ENCODE results near the gene P2RY6. TPM values are rescaled to one million over a fixed set of nuclear protein-coding genes. Genes with fewer than 3 reads are reported as not detected.
A peak's percentile ranks its signal among the peaks of the same experiment; 100 is the strongest.
"Not testable (repeated sequence)": the region's sequence is repeated elsewhere in the genome, so short reads cannot be mapped to it uniquely, and the experiment has no call there.

The P2RY6 gene
- total RNA-seq, 2 experiments from 2014 or later, result not detected

GRCh38 chr11:73229896-73230875 is 42.0 kb upstream of the P2RY6 start:
- no peaks in the 10 kb centered on the region for H3K9me3 Mint-ChIP-seq
- no peaks in the 10 kb centered on the region for H3K36me3 Mint-ChIP-seq (ENCODE audit: low read depth)
- ATAC-seq (ENCODE audit: poor library complexity) (no peak), DNase-seq (peak in 1 of 14 experiments; percentile 11)
- intact Hi-C loops (cut with DNase I, micrococcal nuclease), result no loop called here
- H3K4me1 Mint-ChIP-seq (ENCODE audit: low read depth), result no peaks in the 10 kb centered on the region
- Histone ChIP-seq H3K4me1 (ENCODE audit: insufficient read depth, low read length) (no peaks in the 10 kb centered on the region), H3K27ac (ENCODE audit: low read depth in 1 of 2, low read length in 2 of 2) (no peak overlapping the region), H3K4me3 (ENCODE audit: low read length) (no peak overlapping the region), H3K9me3 (ENCODE audit: control insufficient read depth in 1 of 2, insufficient read depth in 1 of 2, low read length in 2 of 2) (no peaks in the 10 kb centered on the region), H3K27me3 (ENCODE audit: control insufficient read depth in 1 of 2, insufficient read depth in 2 of 2, low read length in 2 of 2) (peaks cover 0 to 3% of the 10 kb centered on the region in 2 experiments), H3K36me3 (ENCODE audit: insufficient read depth, low read length) (no peaks in the 10 kb centered on the region)
- ChIA-PET CTCF (no interaction called here), POLR2A (no interaction called here)
- no peak overlapping the region for H3K4me3 Mint-ChIP-seq
- H3K27ac Mint-ChIP-seq, result no peak overlapping the region
- TF ChIP-seq, protein P1, sequence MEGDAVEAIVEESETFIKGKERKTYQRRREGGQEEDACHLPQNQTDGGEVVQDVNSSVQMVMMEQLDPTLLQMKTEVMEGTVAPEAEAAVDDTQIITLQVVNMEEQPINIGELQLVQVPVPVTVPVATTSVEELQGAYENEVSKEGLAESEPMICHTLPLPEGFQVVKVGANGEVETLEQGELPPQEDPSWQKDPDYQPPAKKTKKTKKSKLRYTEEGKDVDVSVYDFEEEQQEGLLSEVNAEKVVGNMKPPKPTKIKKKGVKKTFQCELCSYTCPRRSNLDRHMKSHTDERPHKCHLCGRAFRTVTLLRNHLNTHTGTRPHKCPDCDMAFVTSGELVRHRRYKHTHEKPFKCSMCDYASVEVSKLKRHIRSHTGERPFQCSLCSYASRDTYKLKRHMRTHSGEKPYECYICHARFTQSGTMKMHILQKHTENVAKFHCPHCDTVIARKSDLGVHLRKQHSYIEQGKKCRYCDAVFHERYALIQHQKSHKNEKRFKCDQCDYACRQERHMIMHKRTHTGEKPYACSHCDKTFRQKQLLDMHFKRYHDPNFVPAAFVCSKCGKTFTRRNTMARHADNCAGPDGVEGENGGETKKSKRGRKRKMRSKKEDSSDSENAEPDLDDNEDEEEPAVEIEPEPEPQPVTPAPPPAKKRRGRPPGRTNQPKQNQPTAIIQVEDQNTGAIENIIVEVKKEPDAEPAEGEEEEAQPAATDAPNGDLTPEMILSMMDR (IDR thresholded peaks at IDR 0.05), result no peak
- H3K27me3 Mint-ChIP-seq, result no peaks in the 10 kb centered on the region

GRCh38 chr11:73230931-73231330 is 41.2 kb upstream of the P2RY6 start:
- POLR2A ChIA-PET, result no interaction called here
- Histone ChIP-seq H3K27ac (ENCODE audit: low read depth in 1 of 2, low read length in 2 of 2) (no peak overlapping the region), H3K4me1 (ENCODE audit: insufficient read depth, low read length) (no peaks in the 10 kb centered on the region), H3K9me3 (ENCODE audit: control insufficient read depth in 1 of 2, insufficient read depth in 1 of 2, low read length in 2 of 2) (no peaks in the 10 kb centered on the region), H3K4me3 (ENCODE audit: low read length) (no peak overlapping the region), H3K36me3 (ENCODE audit: insufficient read depth, low read length) (no peaks in the 10 kb centered on the region), H3K27me3 (ENCODE audit: control insufficient read depth in 1 of 2, insufficient read depth in 2 of 2, low read length in 2 of 2) (peaks cover 0 to 3% of the 10 kb centered on the region in 2 experiments)
- no peak overlapping the region for H3K4me3 Mint-ChIP-seq
- TF ChIP-seq, protein P1 (IDR thresholded peaks at IDR 0.05), result no peak
- no peaks in the 10 kb centered on the region for H3K4me1 Mint-ChIP-seq (ENCODE audit: low read depth)
- H3K9me3 Mint-ChIP-seq, result no peaks in the 10 kb centered on the region
- H3K27ac Mint-ChIP-seq, result no peak overlapping the region
- CTCF ChIA-PET, result no interaction called here
- DNase-seq (no peak), ATAC-seq (ENCODE audit: poor library complexity) (no peak)
- H3K36me3 Mint-ChIP-seq (ENCODE audit: low read depth), result no peaks in the 10 kb centered on the region
- intact Hi-C loops (cut with DNase I, micrococcal nuclease), result no loop called here
- H3K27me3 Mint-ChIP-seq, result no peaks in the 10 kb centered on the region

DNA sequence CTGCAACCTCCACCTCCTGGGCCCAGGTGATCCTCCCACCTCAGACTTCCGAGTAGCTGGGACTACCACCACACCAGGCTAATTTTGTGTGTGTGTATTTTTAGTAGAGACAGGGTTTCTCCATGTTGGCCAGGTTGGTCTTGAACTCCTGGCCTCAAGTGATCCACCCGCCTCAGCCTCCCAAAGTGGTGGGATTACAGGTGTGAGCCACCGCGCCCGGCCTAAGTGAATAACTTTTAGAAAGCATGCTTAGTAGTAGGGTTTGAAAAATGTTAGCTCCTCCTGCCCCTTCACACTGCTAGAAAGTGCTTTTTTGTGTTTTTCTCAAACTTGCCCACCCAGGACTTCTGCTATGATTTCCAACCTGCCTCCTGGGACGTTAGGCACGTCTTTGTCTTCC is 39.7 kb upstream of the P2RY6 start:
- H3K4me3 ChIP-seq (ENCODE audit: low read length); ATAC-seq (ENCODE audit: poor library complexity); H3K27ac ChIP-seq (ENCODE audit: low read depth in 1 of 2, low read length in 2 of 2); H3K27me3 ChIP-seq (ENCODE audit: control insufficient read depth in 1 of 2, insufficient read depth in 2 of 2, low read length in 2 of 2); H3K9me3 ChIP-seq (ENCODE audit: control insufficient read depth in 1 of 2, insufficient read depth in 1 of 2, low read length in 2 of 2); POLR2A ChIA-PET; H3K4me3 Mint-ChIP-seq; CTCF ChIA-PET; intact Hi-C loops (cut with DNase I, micrococcal nuclease); H3K27me3 Mint-ChIP-seq; H3K4me1 Mint-ChIP-seq (ENCODE audit: low read depth); DNase-seq; H3K36me3 ChIP-seq (ENCODE audit: insufficient read depth, low read length); H3K36me3 Mint-ChIP-seq (ENCODE audit: low read depth); H3K27ac Mint-ChIP-seq; H3K4me1 ChIP-seq (ENCODE audit: insufficient read depth, low read length); H3K9me3 Mint-ChIP-seq: not testable (repeated sequence)
